HUES48 (cell line): ENCODE measurements around the gene MED1.

Experiments
- H3K27ac ChIP-seq: one replicate; pipeline ENCODE4 v1.7.0; 2013; ENCODE audit warnings: low read depth, low read length, inconsistent platforms
- H3K27me3 ChIP-seq: 2 replicates; pipeline ENCODE4 v1.6.1; 2013; ENCODE audit warnings: mild to moderate bottlenecking, low read length; ENCODE audit not compliant: control insufficient read depth, insufficient read depth
- H3K36me3 ChIP-seq: 2 replicates; pipeline ENCODE4 v1.6.1; 2013; ENCODE audit warnings: low read length; ENCODE audit not compliant: control insufficient read depth, insufficient read depth
- H3K4me1 ChIP-seq: 2 replicates; pipeline ENCODE4 v1.6.1; 2013; ENCODE audit warnings: mild to moderate bottlenecking, low read length; ENCODE audit not compliant: control insufficient read depth, insufficient read depth
- H3K4me3 ChIP-seq: 2 replicates; pipeline ENCODE4 v1.5.1; 2013; ENCODE audit warnings: mild to moderate bottlenecking, low read depth, low read length
- H3K9ac ChIP-seq: 2 replicates; pipeline ENCODE4 v1.6.1; 2013; ENCODE audit warnings: mild to moderate bottlenecking, low read depth, low read length, moderate library complexity
- H3K9me3 ChIP-seq: 2 replicates; pipeline ENCODE4 v1.6.1; 2013; ENCODE audit warnings: low read length; ENCODE audit not compliant: control insufficient read depth, insufficient read depth

The MED1 gene

DNA sequence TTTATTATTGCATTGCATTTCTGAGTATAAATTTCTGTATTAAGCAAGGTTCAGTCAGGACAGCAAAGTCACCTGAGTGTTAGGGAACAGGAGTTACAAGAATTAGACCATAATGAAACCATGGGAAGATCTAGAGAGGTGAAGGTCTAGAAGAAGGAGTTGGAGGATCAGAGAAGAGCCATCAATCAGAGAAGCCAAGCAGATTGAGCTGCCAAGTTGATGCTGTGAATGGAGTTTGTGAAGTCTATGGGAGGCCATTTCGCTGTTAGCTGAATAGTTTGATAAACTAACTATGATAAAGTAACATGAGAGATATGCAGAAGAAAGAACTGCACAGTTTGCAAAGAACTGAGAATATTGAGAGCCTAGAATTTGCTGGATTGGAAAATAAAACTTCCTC lies 90.0 kb downstream of the MED1 start:
- Histone ChIP-seq H3K27me3 (no peaks in the 10 kb centered on the region), H3K9ac (no peak overlapping the region), H3K36me3 (no peaks in the 10 kb centered on the region), H3K9me3 (no peaks in the 10 kb centered on the region), H3K4me3 (no peak overlapping the region), H3K4me1 (no peaks in the 10 kb centered on the region), H3K27ac (no peak overlapping the region)

DNA sequence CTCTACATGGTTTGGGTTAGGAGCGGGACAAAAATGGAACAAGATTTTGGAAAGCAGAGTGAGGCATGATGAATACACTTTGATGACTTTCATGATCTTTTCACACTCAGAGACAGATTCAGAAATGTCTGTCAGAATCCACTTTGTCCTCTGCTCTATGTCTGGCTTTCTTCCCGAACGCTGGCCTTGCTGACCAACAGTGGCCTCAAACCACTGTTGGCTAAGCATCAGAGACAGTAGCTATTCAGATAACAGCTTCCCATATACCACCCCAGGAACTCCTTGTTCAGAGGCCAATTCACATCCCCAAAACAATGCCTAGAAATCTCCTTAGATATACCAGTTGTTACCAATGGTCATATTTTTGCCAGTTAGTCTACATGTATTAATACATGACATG lies 90.5 kb downstream of the MED1 start:
- no peak overlapping the region for H3K27ac ChIP-seq
- no peaks in the 10 kb centered on the region for H3K36me3 ChIP-seq
- H3K4me1 ChIP-seq: no peaks in the 10 kb centered on the region
- no peak overlapping the region for H3K4me3 ChIP-seq
- no peak overlapping the region for H3K9ac ChIP-seq
- no peaks in the 10 kb centered on the region for H3K9me3 ChIP-seq
- no peaks in the 10 kb centered on the region for H3K27me3 ChIP-seq

DNA sequence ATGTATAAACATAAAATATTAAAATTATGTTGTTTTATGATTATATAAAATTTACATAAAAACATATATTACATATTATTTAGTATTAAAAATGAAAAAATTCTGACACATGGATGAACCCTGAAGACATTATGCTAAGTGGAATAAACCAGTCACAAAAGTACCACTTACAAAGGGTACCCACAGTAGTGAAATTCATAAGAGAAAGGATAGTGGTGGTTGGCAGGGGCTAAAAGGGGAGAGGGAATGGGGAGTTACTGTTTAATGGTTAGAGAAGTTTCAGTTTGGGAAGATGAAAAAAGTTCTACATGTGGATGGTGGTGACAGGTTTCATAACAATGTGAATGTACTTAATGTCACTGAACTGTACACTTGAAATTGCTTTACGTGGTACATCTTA lies 91.1 kb downstream of the MED1 start:
- Histone ChIP-seq H3K4me1 (no peaks in the 10 kb centered on the region), H3K4me3 (no peak overlapping the region), H3K27me3 (no peaks in the 10 kb centered on the region), H3K36me3 (no peaks in the 10 kb centered on the region), H3K9me3 (no peaks in the 10 kb centered on the region), H3K9ac (no peak overlapping the region), H3K27ac (no peak overlapping the region)

DNA sequence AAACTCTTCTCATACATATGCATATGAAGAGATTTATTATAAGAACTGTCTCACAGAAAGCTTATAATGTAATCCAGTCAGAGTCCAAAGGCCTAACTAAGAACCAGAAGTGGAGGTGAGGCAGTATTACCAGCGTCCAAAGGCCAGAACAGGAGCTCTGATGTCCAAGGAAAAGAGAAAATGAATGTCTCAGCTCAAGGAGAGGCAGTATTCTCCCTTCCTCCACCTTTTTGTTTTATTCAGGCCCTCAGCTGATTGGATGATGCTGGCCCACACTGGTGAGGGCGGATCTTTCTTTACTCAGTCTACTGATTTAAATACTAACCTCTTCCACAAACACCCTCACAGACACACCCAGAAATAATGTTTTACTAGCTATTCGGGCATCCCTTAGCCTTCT lies 93.1 kb downstream of the MED1 start:
- no peaks in the 10 kb centered on the region for H3K27me3 ChIP-seq
- no peak overlapping the region for H3K27ac ChIP-seq
- H3K4me3 ChIP-seq: no peak overlapping the region
- no peak overlapping the region for H3K9ac ChIP-seq
- no peaks in the 10 kb centered on the region for H3K4me1 ChIP-seq
- no peaks in the 10 kb centered on the region for H3K36me3 ChIP-seq
- H3K9me3 ChIP-seq: no peaks in the 10 kb centered on the region

DNA sequence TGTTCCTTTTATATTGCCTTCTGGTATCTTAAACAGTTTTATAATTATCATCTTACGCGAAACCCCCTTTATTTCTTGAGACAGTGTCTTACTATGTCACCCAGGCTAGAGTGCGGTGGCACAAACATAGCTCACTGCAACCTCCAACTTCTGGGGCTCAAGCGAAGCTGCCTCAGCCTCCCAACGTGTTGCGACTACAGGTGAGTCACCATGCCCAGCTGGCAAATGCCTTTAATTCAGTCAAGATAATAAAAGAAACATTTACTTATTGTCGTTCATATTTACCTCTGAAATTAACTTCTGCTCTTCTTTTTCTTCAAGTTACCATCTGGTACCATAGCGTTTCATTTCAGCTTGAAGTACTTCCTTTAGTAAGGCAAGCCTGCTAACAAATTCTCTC lies 93.6 kb downstream of the MED1 start:
- Histone ChIP-seq H3K4me1 (no peaks in the 10 kb centered on the region), H3K9me3 (no peaks in the 10 kb centered on the region), H3K27me3 (no peaks in the 10 kb centered on the region), H3K36me3 (no peaks in the 10 kb centered on the region), H3K4me3 (no peak overlapping the region), H3K9ac (no peak overlapping the region), H3K27ac (no peak overlapping the region)
